Breast epithelium (tissue), 3 donors: ENCODE measurements around the gene PDS5A.

ENCODE experiments used
- CTCF ChIP-seq, 3 donors: fragments of 450-650 bp; IDR thresholded peaks; one replicate each; pipeline ENCODE4 v1.5.1; 2016 to 2017; ENCODE audit warnings: antibody characterized with exemption in 3 of 3, mild to moderate bottlenecking in 3 of 3, moderate library complexity in 3 of 3
- POLR2A ChIP-seq: fragments of 450-650 bp; IDR thresholded peaks from one replicate; pipeline ENCODE4 v1.6.1; 2016; ENCODE audit warnings: antibody characterized with exemption, mild to moderate bottlenecking, moderate library complexity

GRCh38 chr4:39821951-39822350, 155.8 kb downstream of the PDS5A start:
- TF ChIP-seq CTCF (IDR thresholded peaks at IDR 0.05) (no peak), POLR2A (no peak)
